ENCODE measurements around the gene EEFSEC.

DNA sequence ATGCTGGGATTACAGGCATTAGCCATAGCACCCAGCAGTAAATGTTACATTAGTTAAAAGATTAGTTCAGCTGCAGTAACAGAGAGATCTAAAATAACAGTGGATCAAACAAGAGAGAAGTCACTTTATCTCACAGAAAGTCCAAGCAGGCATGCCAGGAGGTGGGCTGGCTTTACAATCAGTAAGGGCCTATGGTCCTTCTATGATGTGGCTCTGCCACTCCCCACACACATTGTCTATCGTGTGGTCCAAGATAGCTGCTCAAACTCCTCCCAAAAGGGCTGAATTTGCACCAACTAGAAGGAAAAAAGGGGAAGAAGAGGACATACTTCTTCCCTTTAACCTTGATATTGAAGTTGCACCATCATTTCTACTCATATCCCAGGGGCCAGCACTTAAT lies 25.0 kb upstream of the EEFSEC start:
- TF ChIP-seq, protein P1, sequence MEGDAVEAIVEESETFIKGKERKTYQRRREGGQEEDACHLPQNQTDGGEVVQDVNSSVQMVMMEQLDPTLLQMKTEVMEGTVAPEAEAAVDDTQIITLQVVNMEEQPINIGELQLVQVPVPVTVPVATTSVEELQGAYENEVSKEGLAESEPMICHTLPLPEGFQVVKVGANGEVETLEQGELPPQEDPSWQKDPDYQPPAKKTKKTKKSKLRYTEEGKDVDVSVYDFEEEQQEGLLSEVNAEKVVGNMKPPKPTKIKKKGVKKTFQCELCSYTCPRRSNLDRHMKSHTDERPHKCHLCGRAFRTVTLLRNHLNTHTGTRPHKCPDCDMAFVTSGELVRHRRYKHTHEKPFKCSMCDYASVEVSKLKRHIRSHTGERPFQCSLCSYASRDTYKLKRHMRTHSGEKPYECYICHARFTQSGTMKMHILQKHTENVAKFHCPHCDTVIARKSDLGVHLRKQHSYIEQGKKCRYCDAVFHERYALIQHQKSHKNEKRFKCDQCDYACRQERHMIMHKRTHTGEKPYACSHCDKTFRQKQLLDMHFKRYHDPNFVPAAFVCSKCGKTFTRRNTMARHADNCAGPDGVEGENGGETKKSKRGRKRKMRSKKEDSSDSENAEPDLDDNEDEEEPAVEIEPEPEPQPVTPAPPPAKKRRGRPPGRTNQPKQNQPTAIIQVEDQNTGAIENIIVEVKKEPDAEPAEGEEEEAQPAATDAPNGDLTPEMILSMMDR (IDR thresholded peaks at IDR 0.05) = no peak
- TF ChIP-seq POLR2A (IDR thresholded peaks at IDR 0.05) (no peak), POLR2AphosphoS5 (IDR thresholded peaks at IDR 0.05; ENCODE audit: insufficient read depth in 1 of 2, low read depth in 1 of 2) (no peak)
